Breast epithelium (tissue), 3 donors: ENCODE measurements around the gene SHFL.

Experiments used
- CTCF ChIP-seq, 3 donors: fragments of 450-650 bp; IDR thresholded peaks; one replicate each; pipeline ENCODE4 v1.5.1; 2016 to 2017; ENCODE audit warnings: antibody characterized with exemption in 3 of 3, mild to moderate bottlenecking in 3 of 3, moderate library complexity in 3 of 3
- POLR2A ChIP-seq: fragments of 450-650 bp; IDR thresholded peaks from one replicate; pipeline ENCODE4 v1.6.1; 2016; ENCODE audit warnings: antibody characterized with exemption, mild to moderate bottlenecking, moderate library complexity
- POLR2AphosphoS5 ChIP-seq, 3 donors: sonication (generic); formaldehyde crosslinking; IDR thresholded peaks; one replicate each; pipeline ENCODE4 v1.6.1; 2017; ENCODE audit warnings: antibody characterized with exemption in 3 of 3

GRCh38 chr19:10091895-10092641 is 6.0 kb downstream of the SHFL start:
- TF ChIP-seq CTCF (IDR thresholded peaks at IDR 0.05) (no peak), POLR2A (no peak), POLR2AphosphoS5 (IDR thresholded peaks at IDR 0.05) (no peak)
